Putamen (tissue), 1 donor: ENCODE results near the gene ZFTA.
"Not testable (repeated sequence)": the region's sequence is repeated elsewhere in the genome, so short reads cannot be mapped to it uniquely, and the experiment has no call there.

Experiments used
- DNase-seq: peaks from one replicate; pipeline ENCODE4 v3.0.0-alpha.2; 2016; ENCODE audit warnings: low spot score

ZFTA gene

GRCh38 chr11:63775191-63775590 lies 6.6 kb upstream of the ZFTA start:
- DNase-seq = no peak

- DNase-seq = not testable (repeated sequence)
These were observed 3.3 kb upstream of the ZFTA start for GRCh38 chr11:63771741-63772318.

GRCh38 chr11:63770763-63771162 lies 2.2 kb upstream of the ZFTA start:
- no peak for DNase-seq

- no peak for DNase-seq
These were observed 1.3 kb upstream of the ZFTA start for GRCh38 chr11:63769714-63770455.

GRCh38 chr11:63769042-63769713 lies 603 bp upstream of the ZFTA start:
- no peak for DNase-seq

- peak; percentile 65 for DNase-seq
These were observed 874 bp downstream of the ZFTA start for GRCh38 chr11:63767565-63768236.

- DNase-seq = no peak
These were observed 1.4 kb downstream of the ZFTA start for GRCh38 chr11:63767267-63767564.

GRCh38 chr11:63766531-63767235 lies 1.9 kb downstream of the ZFTA start:
- no peak for DNase-seq

GRCh38 chr11:63765688-63766241 lies 2.8 kb downstream of the ZFTA start:
- no peak for DNase-seq

- no peak for DNase-seq
These were observed 3.6 kb downstream of the ZFTA start for GRCh38 chr11:63764679-63765647.

- DNase-seq = no peak
These were observed 4.3 kb downstream of the ZFTA start for GRCh38 chr11:63764340-63764678.

GRCh38 chr11:63763496-63764339 lies 4.9 kb downstream of the ZFTA start:
- no peak for DNase-seq

- DNase-seq = peak; percentile 56
These were observed 5.7 kb downstream of the ZFTA start for GRCh38 chr11:63762654-63763495.

GRCh38 chr11:63761931-63762653 lies 6.5 kb downstream of the ZFTA start:
- DNase-seq = no peak

- no peak for DNase-seq
These were observed 7.4 kb downstream of the ZFTA start for GRCh38 chr11:63761188-63761587.

- DNase-seq = no peak
These were observed 8.0 kb downstream of the ZFTA start for GRCh38 chr11:63760487-63761079.

- DNase-seq = no peak
These were observed 11.4 kb downstream of the ZFTA start for GRCh38 chr11:63756919-63757761.
